IMR-90 (cell line): ENCODE data around the gene SRC. TPM values are rescaled to one million over a fixed set of nuclear protein-coding genes. Genes with fewer than 3 reads are reported as not detected.

Experiments
- ATAC-seq: fragments of 200-7000 bp; cut with Tn5 transposase; 2 replicates; pipeline ENCODE4 v1.9.1; 2020; ENCODE audit warnings: low read depth, mild to moderate bottlenecking, moderate library complexity
- BruUV-seq: library from RNA; stranded (reverse); fragments of 400-500 nt; replicated peaks from 2 replicates; lab custom pipeline; 2021; lab: Mats Ljungman, UMichigan
- CTCF ChIA-PET: fragments of 300-600 bp; formaldehyde crosslinking; extraction: SDS; loops from one replicate; lab custom pipeline; 2021; ENCODE audit warnings: antibody characterized with exemption; lab: Yijun Ruan, JAX
- POLR2A ChIA-PET: fragments of 300-600 bp; sonication (Branson Sonifier 250); formaldehyde crosslinking; loops from one replicate; lab custom pipeline; 2022; ENCODE audit warnings: antibody characterized with exemption; ENCODE audit not compliant: unreplicated experiment; lab: Charles Lee
- DNase-seq: peaks from one replicate; pipeline ENCODE4 v3.0.0; 2013
- H2AFZ ChIP-seq: replicated peaks from 2 replicates; pipeline ENCODE3; 2013; ENCODE audit warnings: low read length, mild to moderate bottlenecking; ENCODE audit not compliant: poor library complexity
- H2AK5ac ChIP-seq: 2 replicates; pipeline ENCODE4 v1.6.1; 2013; ENCODE audit warnings: low read depth, low read length, inconsistent platforms
- H2AK9ac ChIP-seq: replicated peaks from 2 replicates; pipeline ENCODE3; 2013; ENCODE audit warnings: mild to moderate bottlenecking, low read depth, low read length, moderate library complexity; ENCODE audit not compliant: poor library complexity
- H2BK120ac ChIP-seq: 2 replicates; pipeline ENCODE4 v1.6.1; 2013; ENCODE audit warnings: low read depth, low read length, inconsistent platforms
- H2BK15ac ChIP-seq: 3 replicates; pipeline ENCODE4 v1.6.1; 2013; ENCODE audit warnings: low read depth, low read length, inconsistent platforms
- H2BK20ac ChIP-seq: 2 replicates; pipeline ENCODE4 v1.6.1; 2013; ENCODE audit warnings: low read depth, mild to moderate bottlenecking, inconsistent platforms, low read length, moderate library complexity
- H2BK5ac ChIP-seq: 2 replicates; pipeline ENCODE4 v1.6.1; 2013; ENCODE audit warnings: mild to moderate bottlenecking, low read depth, low read length, inconsistent platforms; ENCODE audit not compliant: poor library complexity, severe bottlenecking
- H3K14ac ChIP-seq: replicated peaks from 2 replicates; pipeline ENCODE4 v1.6.1; 2013; ENCODE audit warnings: low read depth, low read length, inconsistent platforms
- H3K18ac ChIP-seq: 2 replicates; pipeline ENCODE4 v1.6.1; 2013; ENCODE audit warnings: low read depth, low read length, control low read depth
- H3K23ac ChIP-seq: 2 replicates; pipeline ENCODE4 v1.6.1; 2013; ENCODE audit warnings: low read depth, low read length, inconsistent platforms
- H3K27ac ChIP-seq: 2 replicates; pipeline ENCODE4 v1.5.1; 2013; ENCODE audit warnings: mild to moderate bottlenecking, control low read depth, low read length; ENCODE audit not compliant: insufficient read depth
- H3K27me3 ChIP-seq: 2 replicates; pipeline ENCODE4 v1.6.1; 2013; ENCODE audit warnings: low read length; ENCODE audit not compliant: control insufficient read depth, insufficient read depth
- H3K36me3 ChIP-seq: 2 replicates; pipeline ENCODE4 v1.6.1; 2013; ENCODE audit warnings: low read length, mixed read lengths; ENCODE audit not compliant: control insufficient read depth, insufficient read depth
- H3K4ac ChIP-seq: 2 replicates; pipeline ENCODE4 v1.6.1; 2013; ENCODE audit warnings: low read depth, low read length, inconsistent platforms
- H3K4me1 ChIP-seq: 2 replicates; pipeline ENCODE4 v1.6.1; 2013; ENCODE audit warnings: low read length, mixed read lengths; ENCODE audit not compliant: control insufficient read depth, insufficient read depth
- H3K4me2 ChIP-seq: 2 replicates; pipeline ENCODE4 v1.6.1; 2013; ENCODE audit warnings: low read depth, mild to moderate bottlenecking, control low read depth, low read length, moderate library complexity
- H3K4me3 ChIP-seq: 2 replicates; pipeline ENCODE4 v1.5.1; 2013; ENCODE audit warnings: low read depth, mild to moderate bottlenecking, control low read depth, low read length, moderate library complexity; ENCODE audit not compliant: insufficient read depth
- H3K56ac ChIP-seq: 2 replicates; pipeline ENCODE4 v1.6.1; 2013; ENCODE audit warnings: low read length, inconsistent platforms; ENCODE audit not compliant: insufficient read depth; ENCODE audit errors: extremely low read depth
- H3K79me1 ChIP-seq, 2 experiments: 2 replicates each; pipeline ENCODE4 v1.6.1; 2013; ENCODE audit warnings: low read length in 2 of 2, inconsistent platforms in 1 of 2, low read depth in 1 of 2
- H3K9ac ChIP-seq: 2 replicates; pipeline ENCODE4 v1.6.1; 2013; ENCODE audit warnings: low read depth, low read length, control low read depth
- H3K9me1 ChIP-seq: 2 replicates; pipeline ENCODE4 v1.6.1; 2013; ENCODE audit warnings: low read length, inconsistent platforms; ENCODE audit not compliant: insufficient read depth
- H3K9me3 ChIP-seq: 2 replicates; pipeline ENCODE4 v1.6.1; 2013; ENCODE audit warnings: low read length; ENCODE audit not compliant: control insufficient read depth, insufficient read depth
- H4K20me1 ChIP-seq: 2 replicates; pipeline ENCODE4 v1.6.1; 2013; ENCODE audit warnings: low read length, inconsistent platforms; ENCODE audit not compliant: insufficient read depth
- H4K5ac ChIP-seq: 2 replicates; pipeline ENCODE4 v1.6.1; 2013; ENCODE audit warnings: mild to moderate bottlenecking, low read depth, low read length, control low read depth
- H4K8ac ChIP-seq, 2 experiments: 2 replicates each; pipeline ENCODE4 v1.6.1; 2013; ENCODE audit warnings: low read depth in 2 of 2, low read length in 2 of 2, control low read depth in 1 of 2, inconsistent platforms in 1 of 2
- H4K91ac ChIP-seq: 2 replicates; pipeline ENCODE4 v1.6.1; 2013; ENCODE audit warnings: low read depth, low read length, inconsistent platforms; ENCODE audit not compliant: insufficient read depth
- BHLHE40 ChIP-seq: fragments of 150-350 bp; IDR thresholded peaks from 2 replicates; pipeline ENCODE4 v1.6.1; 2016; ENCODE audit warnings: mild to moderate bottlenecking, low read depth, low read length
- CEBPB ChIP-seq: IDR thresholded peaks from 2 replicates; pipeline ENCODE4 v1.6.1; 2012; ENCODE audit warnings: low read depth, low read length, improper control_type of control experiment
- CHD1 ChIP-seq: IDR thresholded peaks from 2 replicates; pipeline ENCODE4 v1.6.1; 2012; ENCODE audit warnings: low read depth, low read length, improper control_type of control experiment
- CTCF ChIP-seq: conservative IDR thresholded peaks from 2 replicates; pipeline ENCODE4 v1.5.1; 2012; ENCODE audit warnings: mild to moderate bottlenecking, low read depth, low read length, improper control_type of control experiment
- ELK1 ChIP-seq: fragments of 150-350 bp; IDR thresholded peaks from 2 replicates; pipeline ENCODE4 v1.6.1; 2016; ENCODE audit warnings: low read depth, mild to moderate bottlenecking, low read length, moderate library complexity, borderline replicate concordance
- FOS ChIP-seq: fragments of 150-350 bp; IDR thresholded peaks from 2 replicates; pipeline ENCODE4 v1.6.1; 2016; ENCODE audit warnings: low read depth, low read length
- MAFK ChIP-seq: IDR thresholded peaks from 2 replicates; pipeline ENCODE4 v1.6.1; 2012; ENCODE audit warnings: low read depth, low read length, improper control_type of control experiment
- MAZ ChIP-seq: IDR thresholded peaks from 2 replicates; pipeline ENCODE4 v1.6.1; 2012; ENCODE audit warnings: low read depth, mild to moderate bottlenecking, low read length, improper control_type of control experiment, moderate library complexity, borderline replicate concordance
- MXI1 ChIP-seq: IDR thresholded peaks from 2 replicates; pipeline ENCODE4 v1.6.1; 2012; ENCODE audit warnings: low read depth, mild to moderate bottlenecking, low read length, moderate library complexity, borderline replicate concordance
- POLR2A ChIP-seq: IDR thresholded peaks from 2 replicates; pipeline ENCODE4 v1.6.1; 2012; ENCODE audit warnings: mild to moderate bottlenecking, low read depth, low read length
- RAD21 ChIP-seq: IDR thresholded peaks from 2 replicates; pipeline ENCODE4 v1.6.1; 2012; ENCODE audit warnings: low read length, improper control_type of control experiment
- RCOR1 ChIP-seq: IDR thresholded peaks from 2 replicates; pipeline ENCODE4 v1.6.1; 2012; ENCODE audit warnings: mild to moderate bottlenecking, low read length, improper control_type of control experiment; ENCODE audit not compliant: insufficient replicate concordance
- RFX5 ChIP-seq: IDR thresholded peaks from 2 replicates; pipeline ENCODE4 v1.8.0; 2012; ENCODE audit warnings: low read depth, mild to moderate bottlenecking, low read length, moderate library complexity
- SMC3 ChIP-seq: fragments of 150-350 bp; IDR thresholded peaks from 2 replicates; pipeline ENCODE4 v1.6.1; 2016; ENCODE audit warnings: low read depth, mild to moderate bottlenecking, antibody characterized with exemption, low read length, moderate library complexity
- USF2 ChIP-seq: fragments of 150-350 bp; IDR thresholded peaks from 2 replicates; pipeline ENCODE4 v1.6.1; 2017; ENCODE audit warnings: mild to moderate bottlenecking, antibody characterized with exemption, low read length, low read depth
- WGBS, 2 experiments: methylation state at CpG; one replicate each; pipeline versions ENCODE4 v1.1.5 to v1.1.7; 2013; ENCODE audit warnings: missing lambda C conversion rate in 2 of 2; ENCODE audit not compliant: insufficient read length in 1 of 2; ENCODE audit errors: extremely low coverage in 2 of 2; 5-methylcytosine and 5-hydroxymethylcytosine counted together
- dilution Hi-C: fragments of 300-500 bp; cut with HindIII; formaldehyde crosslinking; loops from one replicate; pipeline ENCODE4 v1.14.3; 2018; ENCODE audit warnings: low sequenced_read_pairs; ENCODE audit not compliant: unreplicated experiment
- in situ Hi-C: fragments of 300-500 bp; cut with MboI; formaldehyde crosslinking; loops from 3 replicates; pipeline ENCODE4 v1.14.3; 2019; ENCODE audit warnings: low sequenced_read_pairs, inconsistent platforms, mixed read lengths
- intact Hi-C: fragments of 100-400 bp; cut with micrococcal nuclease; formaldehyde crosslinking; loops from 2 replicates; pipeline ENCODE4 v1.10.0; 2022
- polyA plus RNA-seq, 3 experiments: library from polyadenylated mRNA; depleted of rRNA; stranded (reverse); fragments of >200 nt; gene quantifications; 2 replicates each; pipeline ENCODE4 v1.2.3, GENCODE V29; 2012; ENCODE audit warnings: low replicate concordance in 1 of 3
- total RNA-seq: library from RNA; depleted of rRNA; stranded (reverse); fragments of >200 nt; gene quantifications from 2 replicates; pipeline ENCODE4 v1.2.3, GENCODE V29; 2012

SRC gene
- total and polyA plus RNA-seq, 2 of the 4 experiments (the other 2 are of a cell fraction), result 7.0 to 24.2 TPM

DNA sequence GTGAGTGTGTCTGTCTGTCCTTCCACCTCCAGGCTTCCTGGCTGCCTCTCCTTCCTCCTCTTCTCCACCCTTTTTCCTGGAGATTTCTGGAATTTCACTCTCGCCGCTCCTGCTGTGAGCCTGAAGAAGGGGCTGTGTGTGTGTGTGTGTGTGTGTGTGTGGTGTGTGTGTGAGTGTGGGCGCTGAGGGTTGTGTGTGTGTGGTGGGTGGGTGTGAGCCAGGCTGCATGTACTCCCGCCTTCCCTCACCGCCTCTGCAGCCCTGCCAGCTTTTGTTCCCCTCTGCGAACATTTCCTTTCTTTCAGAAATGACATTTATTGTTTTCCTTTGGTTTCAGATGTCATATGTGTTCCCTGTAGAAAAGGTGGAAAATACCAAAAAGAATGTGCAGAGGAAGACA lies 76.0 kb downstream of the SRC start:
- no peak for ATAC-seq
- DNase-seq, result no peak
- Histone ChIP-seq H2AFZ (no peak overlapping the region), H3K4me2 (no peak overlapping the region), H4K8ac (no peak overlapping the region), H3K9ac (no peak overlapping the region), H2BK5ac (no peak overlapping the region), H3K4me3 (no peak overlapping the region), H4K20me1 (no peaks in the 10 kb centered on the region), H3K9me1 (peaks cover 9% of the 10 kb centered on the region; the same call in 1 of the 2 replicates), H2AK9ac (no peak overlapping the region), H3K18ac (no peak overlapping the region), H3K27ac (no peak overlapping the region), H3K4ac (no peak overlapping the region), H3K9me3 (no peaks in the 10 kb centered on the region), H3K23ac (no peak overlapping the region), H2BK20ac (no peak overlapping the region), H4K5ac (no peak overlapping the region), H3K79me1 (no peaks in the 10 kb centered on the region), H4K91ac (no peak overlapping the region), H3K56ac (no peak overlapping the region), H3K27me3 (peaks cover 93% of the 10 kb centered on the region), H3K14ac (no peak overlapping the region), H3K36me3 (no peaks in the 10 kb centered on the region), H2AK5ac (no peak overlapping the region), H2BK15ac (no peak overlapping the region), H3K4me1 (no peaks in the 10 kb centered on the region; the same call in 1 of the 2 replicates), H2BK120ac (no peak overlapping the region)
- no CpG with 5 or more reads among the region's 6 CpGs for WGBS, 2 experiments
- in situ Hi-C loops, result no loop called here
- ChIA-PET POLR2A (no interaction called here), CTCF (no interaction called here)
- intact Hi-C loops, result no loop called here
- no TSS peak for BruUV-seq
- dilution Hi-C loops, result no loop called here
- TF ChIP-seq SMC3 (no peak), RAD21 (no peak), MXI1 (no peak), FOS (no peak), POLR2A (no peak), MAZ (no peak), CHD1 (no peak), USF2 (no peak), CEBPB (no peak), CTCF (no peak), BHLHE40 (no peak), MAFK (no peak), RCOR1 (no peak), ELK1 (no peak), RFX5 (no peak)
